ENCODE measurements around the gene ADCY10. TPM values are rescaled to one million over a fixed set of nuclear protein-coding genes. Genes with fewer than 3 reads are reported as not detected.

Gene ADCY10
- total RNA-seq, 1 donor from 2014 or later: not detected

GRCh38 chr1:167904652-167905130 lies 9.2 kb downstream of the ADCY10 start:
- Histone ChIP-seq H3K27me3 (no peaks in the 10 kb centered on the region), H3K9me3 (no peaks in the 10 kb centered on the region), H3K36me3 (no peaks in the 10 kb centered on the region), H3K4me1 (no peaks in the 10 kb centered on the region), H3K27ac (no peak overlapping the region), H3K4me3 (no peak overlapping the region)
- DNase-seq (ENCODE audit: extremely low spot score in 2 of 2): no peak
- TF ChIP-seq, protein P1, sequence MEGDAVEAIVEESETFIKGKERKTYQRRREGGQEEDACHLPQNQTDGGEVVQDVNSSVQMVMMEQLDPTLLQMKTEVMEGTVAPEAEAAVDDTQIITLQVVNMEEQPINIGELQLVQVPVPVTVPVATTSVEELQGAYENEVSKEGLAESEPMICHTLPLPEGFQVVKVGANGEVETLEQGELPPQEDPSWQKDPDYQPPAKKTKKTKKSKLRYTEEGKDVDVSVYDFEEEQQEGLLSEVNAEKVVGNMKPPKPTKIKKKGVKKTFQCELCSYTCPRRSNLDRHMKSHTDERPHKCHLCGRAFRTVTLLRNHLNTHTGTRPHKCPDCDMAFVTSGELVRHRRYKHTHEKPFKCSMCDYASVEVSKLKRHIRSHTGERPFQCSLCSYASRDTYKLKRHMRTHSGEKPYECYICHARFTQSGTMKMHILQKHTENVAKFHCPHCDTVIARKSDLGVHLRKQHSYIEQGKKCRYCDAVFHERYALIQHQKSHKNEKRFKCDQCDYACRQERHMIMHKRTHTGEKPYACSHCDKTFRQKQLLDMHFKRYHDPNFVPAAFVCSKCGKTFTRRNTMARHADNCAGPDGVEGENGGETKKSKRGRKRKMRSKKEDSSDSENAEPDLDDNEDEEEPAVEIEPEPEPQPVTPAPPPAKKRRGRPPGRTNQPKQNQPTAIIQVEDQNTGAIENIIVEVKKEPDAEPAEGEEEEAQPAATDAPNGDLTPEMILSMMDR (IDR thresholded peaks at IDR 0.05): no peak
- intact Hi-C loops (cut with DNase I): no loop called here

DNA sequence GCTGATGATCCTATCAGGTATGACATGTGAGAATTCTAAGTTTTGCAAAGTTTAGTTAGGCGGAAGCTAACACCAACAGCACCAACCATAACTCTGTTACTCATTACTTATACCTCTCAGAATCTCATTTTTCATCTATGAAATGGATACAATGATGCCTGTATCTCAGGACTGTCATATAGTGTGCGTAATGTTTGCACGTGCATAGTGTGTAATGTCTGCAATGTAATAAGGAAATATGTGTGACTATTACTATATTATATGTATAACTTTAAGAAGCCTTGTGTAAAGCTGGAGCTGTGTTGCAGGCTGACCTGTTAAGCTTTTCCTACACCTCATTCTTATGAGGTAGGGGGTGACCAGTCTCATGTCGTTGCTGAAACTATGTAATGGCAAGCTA lies 13.0 kb downstream of the ADCY10 start:
- no peak for DNase-seq (ENCODE audit: extremely low spot score in 2 of 2)
- no peaks in the 10 kb centered on the region for H3K9me3 ChIP-seq
- intact Hi-C loops (cut with DNase I): no loop called here
- H3K27ac ChIP-seq: no peak overlapping the region
- no peaks in the 10 kb centered on the region for H3K4me1 ChIP-seq
- H3K36me3 ChIP-seq: no peaks in the 10 kb centered on the region
- TF ChIP-seq POLR2A (IDR thresholded peaks at IDR 0.05): no peak
- TF ChIP-seq, protein P1 (IDR thresholded peaks at IDR 0.05): no peak
- no peak for TF ChIP-seq POLR2AphosphoS5 (IDR thresholded peaks at IDR 0.05; ENCODE audit: insufficient read depth in 1 of 2, low read depth in 1 of 2)
- H3K27me3 ChIP-seq: no peaks in the 10 kb centered on the region
- H3K4me3 ChIP-seq: no peak overlapping the region

GRCh38 chr1:167899253-167899681 lies 14.7 kb downstream of the ADCY10 start:
- H3K4me1 ChIP-seq: no peaks in the 10 kb centered on the region
- intact Hi-C loops (cut with DNase I): no loop called here
- no peak for DNase-seq (ENCODE audit: extremely low spot score in 2 of 2)
- H3K4me3 ChIP-seq: no peak overlapping the region
- no peaks in the 10 kb centered on the region for H3K27me3 ChIP-seq
- H3K36me3 ChIP-seq: no peaks in the 10 kb centered on the region
- H3K27ac ChIP-seq: no peak overlapping the region
- TF ChIP-seq POLR2A (IDR thresholded peaks at IDR 0.05): no peak
- TF ChIP-seq, protein P1 (IDR thresholded peaks at IDR 0.05): no peak
- no peak for TF ChIP-seq POLR2AphosphoS5 (IDR thresholded peaks at IDR 0.05; ENCODE audit: insufficient read depth in 1 of 2, low read depth in 1 of 2)
- no peaks in the 10 kb centered on the region for H3K9me3 ChIP-seq

DNA sequence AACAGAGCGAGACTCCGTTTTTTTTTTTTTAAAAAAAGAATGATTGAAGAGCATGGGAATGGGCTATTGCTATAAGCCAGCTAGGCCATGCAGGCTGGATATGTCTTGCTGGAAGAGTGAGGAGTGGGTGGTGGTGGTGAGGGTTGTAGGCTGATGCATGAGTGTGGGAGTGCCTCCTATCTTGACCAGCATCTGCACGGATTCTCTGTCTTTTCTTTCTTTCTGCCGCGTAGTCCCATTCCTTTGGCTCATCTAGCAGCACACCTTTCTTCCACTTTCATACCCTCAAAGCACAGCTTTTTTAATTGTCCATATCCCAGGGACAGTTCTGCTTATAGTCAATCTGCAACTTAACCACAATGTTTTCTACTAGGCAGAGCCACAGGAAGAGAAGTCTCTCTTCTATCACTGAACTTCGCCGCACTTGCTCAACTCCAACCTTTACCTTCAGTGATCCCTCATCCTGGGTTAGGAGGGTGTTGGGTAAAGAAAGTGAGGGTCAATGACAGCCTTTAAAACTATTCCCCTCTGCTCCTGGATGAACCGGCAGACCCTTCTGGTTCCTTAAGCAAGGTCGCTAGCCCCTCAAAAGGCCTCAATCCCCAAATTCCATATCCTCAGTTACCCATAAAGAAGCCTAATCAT lies 15.2 kb downstream of the ADCY10 start:
- Histone ChIP-seq H3K27me3 (no peaks in the 10 kb centered on the region), H3K36me3 (no peaks in the 10 kb centered on the region), H3K4me3 (no peak overlapping the region), H3K9me3 (no peaks in the 10 kb centered on the region), H3K27ac (no peak overlapping the region), H3K4me1 (no peaks in the 10 kb centered on the region)
- TF ChIP-seq POLR2AphosphoS5 (IDR thresholded peaks at IDR 0.05; ENCODE audit: insufficient read depth in 1 of 2, low read depth in 1 of 2): no peak
- TF ChIP-seq POLR2A (IDR thresholded peaks at IDR 0.05): no peak
- TF ChIP-seq, protein P1 (IDR thresholded peaks at IDR 0.05): no peak
- no peak for DNase-seq (ENCODE audit: extremely low spot score in 2 of 2)
- intact Hi-C loops (cut with DNase I): no loop called here

DNA sequence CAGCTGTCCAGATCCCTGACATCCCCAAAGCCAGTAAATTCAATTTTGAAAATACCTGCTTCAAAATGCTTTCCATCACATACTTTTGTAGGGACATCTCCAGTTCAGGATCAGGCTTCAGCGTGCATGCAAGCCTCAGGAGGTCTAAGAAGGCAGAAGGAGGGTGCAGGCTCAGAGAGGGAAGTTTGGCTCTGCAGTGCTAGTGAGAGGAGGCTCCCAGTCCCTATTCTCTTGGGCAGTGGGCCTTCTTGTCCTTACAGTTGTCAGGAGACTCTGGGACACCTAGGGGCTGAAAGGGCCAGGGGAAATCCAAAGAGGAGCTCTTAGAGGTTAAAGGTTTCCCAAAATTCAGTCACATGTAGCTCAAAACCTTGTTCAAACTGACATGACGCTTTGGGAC lies 20.1 kb downstream of the ADCY10 start:
- no peak overlapping the region for H3K4me3 ChIP-seq
- TF ChIP-seq POLR2A (IDR thresholded peaks at IDR 0.05) (no peak), POLR2AphosphoS5 (IDR thresholded peaks at IDR 0.05; ENCODE audit: insufficient read depth in 1 of 2, low read depth in 1 of 2) (no peak)
- TF ChIP-seq, protein P1 (IDR thresholded peaks at IDR 0.05): no peak
- no peaks in the 10 kb centered on the region for H3K4me1 ChIP-seq
- no peak for DNase-seq (ENCODE audit: extremely low spot score in 2 of 2)
- H3K27me3 ChIP-seq: no peaks in the 10 kb centered on the region
- no peaks in the 10 kb centered on the region for H3K36me3 ChIP-seq
- intact Hi-C loops (cut with DNase I): no loop called here
- no peak overlapping the region for H3K27ac ChIP-seq
- no peaks in the 10 kb centered on the region for H3K9me3 ChIP-seq

Data from vagina (tissue), 2 donors.